K562 (cell line): ENCODE measurements around the gene TLNRD1.

ENCODE experiments used
- ARHGAP35 ChIP-seq: fragments of 450-650 bp; IDR thresholded peaks from 2 replicates; pipeline ENCODE4 v1.6.1; 2018; ENCODE audit not compliant: partially characterized antibody
- CEBPB ChIP-seq: fragments of 450-650 bp; IDR thresholded peaks from 2 replicates; pipeline ENCODE4 v1.6.1; 2016; ENCODE audit warnings: missing genetic modification characterization, missing compliant biosample characterization
- CTCF ChIP-seq, 3 experiments: IDR thresholded peaks in 2 of 3; conservative IDR thresholded peaks in 1 of 3; 2 replicates each; pipeline ENCODE4 v1.5.1; 2011 to 2012; ENCODE audit warnings: low read length in 3 of 3, mild to moderate bottlenecking in 3 of 3, control low read depth in 2 of 3, improper control_type of control experiment in 1 of 3, inconsistent platforms in 1 of 3, low read depth in 1 of 3, mixed read lengths in 1 of 3, moderate library complexity in 1 of 3; ENCODE audit not compliant: insufficient read depth in 2 of 3
- ELF1 ChIP-seq: fragments of 200-800 bp; sonication (Bioruptor generic); IDR thresholded peaks from 2 replicates; pipeline ENCODE4 v1.6.1; 2016; ENCODE audit warnings: missing genetic modification characterization, missing compliant biosample characterization
- IFI16 ChIP-seq: fragments of 250-450 bp; sonication (Bioruptor Pico); IDR thresholded peaks from 2 replicates; pipeline ENCODE4 v2.1.2; 2022; ENCODE audit warnings: mild to moderate bottlenecking, inconsistent platforms
- MLX ChIP-seq, 2 experiments: fragments of 450-650 bp in 1 of 2; sonication (generic) in 1 of 2; formaldehyde crosslinking; conservative IDR thresholded peaks; 2 replicates each; pipeline versions ENCODE4 v1.4.0 to v1.8.1; 2020 to 2022; ENCODE audit warnings: mild to moderate bottlenecking in 1 of 2, missing genetic modification reagents in 1 of 2
- NUFIP1 ChIP-seq: fragments of 450-650 bp; IDR thresholded peaks from 2 replicates; pipeline ENCODE4 v1.6.1; 2018; ENCODE audit not compliant: partially characterized antibody
- PBX2 ChIP-seq, 2 experiments: IDR thresholded peaks in 1 of 2; conservative IDR thresholded peaks in 1 of 2; 2 replicates each; pipeline ENCODE4 v1.6.1; 2016; ENCODE audit warnings: low read depth in 2 of 2, mild to moderate bottlenecking in 1 of 2, missing compliant biosample characterization in 1 of 2, missing genetic modification characterization in 1 of 2, moderate library complexity in 1 of 2
- POLR2A ChIP-seq: fragments of 450-650 bp; conservative IDR thresholded peaks from 2 replicates; pipeline ENCODE4 v1.6.1; 2016
- RERE ChIP-seq: sonication (generic); formaldehyde crosslinking; IDR thresholded peaks from 2 replicates; pipeline ENCODE4 v1.8.0; 2023; ENCODE audit warnings: missing genetic modification reagents, mild to moderate bottlenecking, borderline replicate concordance
- SLC30A9 ChIP-seq: fragments of 250-450 bp; sonication (Bioruptor Pico); IDR thresholded peaks from 2 replicates; pipeline ENCODE4 v1.8.0; 2022; ENCODE audit warnings: mild to moderate bottlenecking, moderate library complexity
- ZNF518B ChIP-seq: fragments of 250-450 bp; sonication (Bioruptor Pico); IDR thresholded peaks from 2 replicates; pipeline ENCODE4 v1.5.0; 2021; ENCODE audit warnings: mild to moderate bottlenecking, moderate library complexity
- ZNF639 ChIP-seq, 2 experiments: fragments of 200-800 bp in 1 of 2; sonication (Bioruptor generic) in 1 of 2; sonication (generic) in 1 of 2; formaldehyde crosslinking in 1 of 2; IDR thresholded peaks in 1 of 2; conservative IDR thresholded peaks in 1 of 2; 2 replicates each; pipeline versions ENCODE4 v1.5.0 to v1.6.1; 2016 to 2020; ENCODE audit warnings: missing compliant biosample characterization in 1 of 2, missing genetic modification characterization in 1 of 2, missing genetic modification reagents in 1 of 2
- ZNF707 ChIP-seq: fragments of 250-450 bp; sonication (Bioruptor Pico); conservative IDR thresholded peaks from 2 replicates; pipeline ENCODE4 v1.8.0; 2022; ENCODE audit warnings: inconsistent platforms, mild to moderate bottlenecking, moderate library complexity

- no peak for TF ChIP-seq CTCF (IDR thresholded peaks at IDR 0.05 in 2 of 3, conservative IDR thresholded peaks at IDR 0.05 in 1 of 3; ENCODE audit: insufficient read depth in 2 of 3, low read depth in 1 of 3, low read length in 3 of 3)
- no peak for TF ChIP-seq ELF1
- no peak for TF ChIP-seq RERE (CRISPR knock-in tag)
- no peak for TF ChIP-seq IFI16
- no peak for TF ChIP-seq ZNF707 (CRISPR knock-in tag)
- TF ChIP-seq MLX (CRISPR knock-in tag; conservative IDR thresholded peaks at IDR 0.05): no peak
- no peak for TF ChIP-seq ZNF518B (CRISPR knock-in tag)
- TF ChIP-seq PBX2 (CRISPR knock-in tag; IDR thresholded peaks at IDR 0.05; ENCODE audit: low read depth): no peak
- TF ChIP-seq PBX2 (tag; conservative IDR thresholded peaks at IDR 0.05; ENCODE audit: low read depth): no peak
- TF ChIP-seq ARHGAP35: no peak
- no peak for TF ChIP-seq NUFIP1
- TF ChIP-seq POLR2A: no peak
- no peak for TF ChIP-seq SLC30A9 (CRISPR knock-in tag)
- no peak for TF ChIP-seq CEBPB
- TF ChIP-seq ZNF639 (CRISPR knock-in tag; conservative IDR thresholded peaks at IDR 0.05 in 1 of 2, IDR thresholded peaks at IDR 0.05 in 1 of 2): no peak
These were observed 10.9 kb downstream of the TLNRD1 start for GRCh38 chr15:81011593-81011992.
